Gastrocnemius medialis (tissue), 4 donors: Measurements from ENCODE around the gene DUSP1.

ENCODE experiments used
- POLR2A ChIP-seq, 2 donors: fragments of 450-650 bp; IDR thresholded peaks; one replicate each; pipeline ENCODE4 v1.6.1; 2017; ENCODE audit warnings: antibody characterized with exemption in 2 of 2, mild to moderate bottlenecking in 2 of 2, moderate library complexity in 2 of 2
- TF ChIP-seq, protein P1 (sequence below), 5 experiments: fragments of 450-650 bp in 3 of 5; fragments of 200-600 bp in 2 of 5; sonication (generic) in 2 of 5; IDR thresholded peaks in 4 of 5; conservative IDR thresholded peaks in 1 of 5; 1 replicate in 4 of 5; 2 replicates in 1 of 5; pipeline ENCODE4 v1.5.1; 2016 to 2019; ENCODE audit warnings: antibody characterized with exemption in 5 of 5, mild to moderate bottlenecking in 3 of 5, moderate library complexity in 3 of 5

DNA sequence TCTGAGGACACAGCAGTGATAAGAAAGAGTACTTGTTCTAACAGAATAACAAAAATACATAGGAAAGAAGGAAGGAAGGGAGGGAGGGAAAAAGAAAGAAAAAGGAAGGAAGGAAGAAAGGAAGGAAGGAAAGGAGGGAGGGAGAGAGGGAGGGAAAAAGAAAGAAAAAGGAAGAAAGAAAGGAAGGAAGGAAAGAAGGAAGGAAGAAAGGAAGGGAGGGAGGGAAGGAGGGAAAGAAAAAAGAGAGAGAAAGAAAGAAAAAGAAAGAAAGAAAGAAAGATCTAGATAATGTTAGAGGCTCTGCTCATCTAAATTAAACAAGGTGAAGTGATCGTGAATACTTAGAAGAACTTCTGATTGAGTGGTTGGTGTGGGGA lies 29.8 kb downstream of the DUSP1 start:
- TF ChIP-seq, protein P1, sequence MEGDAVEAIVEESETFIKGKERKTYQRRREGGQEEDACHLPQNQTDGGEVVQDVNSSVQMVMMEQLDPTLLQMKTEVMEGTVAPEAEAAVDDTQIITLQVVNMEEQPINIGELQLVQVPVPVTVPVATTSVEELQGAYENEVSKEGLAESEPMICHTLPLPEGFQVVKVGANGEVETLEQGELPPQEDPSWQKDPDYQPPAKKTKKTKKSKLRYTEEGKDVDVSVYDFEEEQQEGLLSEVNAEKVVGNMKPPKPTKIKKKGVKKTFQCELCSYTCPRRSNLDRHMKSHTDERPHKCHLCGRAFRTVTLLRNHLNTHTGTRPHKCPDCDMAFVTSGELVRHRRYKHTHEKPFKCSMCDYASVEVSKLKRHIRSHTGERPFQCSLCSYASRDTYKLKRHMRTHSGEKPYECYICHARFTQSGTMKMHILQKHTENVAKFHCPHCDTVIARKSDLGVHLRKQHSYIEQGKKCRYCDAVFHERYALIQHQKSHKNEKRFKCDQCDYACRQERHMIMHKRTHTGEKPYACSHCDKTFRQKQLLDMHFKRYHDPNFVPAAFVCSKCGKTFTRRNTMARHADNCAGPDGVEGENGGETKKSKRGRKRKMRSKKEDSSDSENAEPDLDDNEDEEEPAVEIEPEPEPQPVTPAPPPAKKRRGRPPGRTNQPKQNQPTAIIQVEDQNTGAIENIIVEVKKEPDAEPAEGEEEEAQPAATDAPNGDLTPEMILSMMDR (IDR thresholded peaks at IDR 0.05 in 4 of 5, conservative IDR thresholded peaks at IDR 0.05 in 1 of 5) = no peak
- no peak for TF ChIP-seq POLR2A (IDR thresholded peaks at IDR 0.05)
